GM13977 (cell line): ENCODE results near the gene LTBR.
"Not testable (repeated sequence)": the region's sequence is repeated elsewhere in the genome, so short reads cannot be mapped to it uniquely, and the experiment has no call there.

Source experiments
- DNase-seq: peaks from one replicate; pipeline ENCODE4 v3.0.0; 2012; ENCODE audit warnings: low spot score
- CTCF ChIP-seq: IDR thresholded peaks from 2 replicates; pipeline ENCODE4 v1.5.1; 2012; ENCODE audit warnings: mild to moderate bottlenecking, control low read depth; ENCODE audit not compliant: insufficient read depth; ENCODE audit errors: extremely low read depth, missing control alignments
- in situ Hi-C: fragments of 300-500 bp; cut with MboI; formaldehyde crosslinking; loops from one replicate; pipeline ENCODE4 v1.12.0; 2022; ENCODE audit warnings: low sequenced_read_pairs, low pct_unique_long_range_greater_than_20kb, mixed read lengths, inconsistent platforms; ENCODE audit not compliant: unreplicated experiment

Gene LTBR

GRCh38 chr12:6341417-6342139 is 42.4 kb upstream of the LTBR start, which contains the start of gene TNFRSF1A:
Gene TNFRSF1A, minus strand, starts transcription at chr12:6342076. Its CDS starts 262 bp downstream, at chr12:6341814.
- peak; percentile 60 for DNase-seq
- in situ Hi-C loops: no loop called here
- TF ChIP-seq CTCF: no peak

DNA sequence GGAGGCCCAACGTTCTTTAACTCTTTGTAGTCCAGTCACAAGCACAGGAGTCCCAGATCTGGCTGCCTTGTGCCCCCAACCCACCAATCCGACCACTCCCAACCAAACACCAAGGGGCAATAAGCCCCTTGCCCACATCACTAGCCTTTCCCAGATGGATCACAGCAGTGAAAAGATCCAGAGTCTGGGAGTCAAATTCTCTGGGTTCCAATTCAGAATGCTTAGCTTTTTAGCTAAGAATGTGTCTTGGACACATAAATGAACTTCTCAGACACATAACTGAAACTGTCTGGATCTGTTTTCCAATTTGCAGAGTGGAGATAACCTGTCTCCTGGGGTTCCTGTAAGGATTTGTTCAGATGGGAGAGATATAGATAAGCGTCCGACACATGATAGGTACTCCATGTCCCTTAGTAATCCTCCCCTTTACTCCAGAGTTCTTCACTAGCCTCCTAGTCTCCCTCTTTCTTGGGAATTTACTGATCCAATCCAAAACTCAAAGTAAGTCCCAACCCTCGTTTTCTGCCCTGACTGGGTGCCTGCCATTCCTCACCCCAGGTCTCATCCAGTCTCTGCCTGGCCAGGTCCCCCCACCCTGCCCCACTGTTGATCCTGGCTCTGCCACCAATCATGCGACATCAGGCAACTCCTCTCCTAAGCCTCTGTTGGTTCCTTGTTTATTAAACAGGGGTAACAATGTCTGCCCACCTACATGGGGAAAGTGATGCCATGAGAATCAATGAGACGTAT is 41.6 kb upstream of the LTBR start:
- in situ Hi-C loops: no loop called here
- no peak for TF ChIP-seq CTCF
- no peak for DNase-seq

DNA sequence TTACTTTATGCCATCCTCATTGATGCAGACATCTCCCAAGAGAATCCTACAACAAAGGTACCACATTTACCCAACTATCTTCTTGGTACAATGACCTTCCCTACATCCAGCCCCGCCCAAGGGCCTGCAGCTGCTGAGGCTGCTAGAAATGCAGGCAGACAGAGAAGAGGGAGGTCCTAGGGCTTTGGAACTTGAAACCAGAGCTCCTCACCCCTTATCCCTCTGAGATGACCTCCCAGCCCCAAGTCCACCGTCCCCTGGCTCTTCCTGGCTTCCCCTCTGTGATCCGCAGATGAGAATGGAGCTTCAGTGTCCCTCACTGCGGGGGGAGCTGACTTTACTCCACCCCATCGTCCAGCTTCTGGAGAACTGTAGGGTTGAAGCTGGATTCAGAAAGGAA is 40.4 kb upstream of the LTBR start:
- no peak for DNase-seq

GRCh38 chr12:6344101-6344660 is 39.8 kb upstream of the LTBR start:
- DNase-seq, in situ Hi-C loops: not testable (repeated sequence)

More for the DNA sequence above, 40.4 kb upstream of the LTBR start:
- TF ChIP-seq CTCF: no peak
- in situ Hi-C loops: no loop called here

DNA sequence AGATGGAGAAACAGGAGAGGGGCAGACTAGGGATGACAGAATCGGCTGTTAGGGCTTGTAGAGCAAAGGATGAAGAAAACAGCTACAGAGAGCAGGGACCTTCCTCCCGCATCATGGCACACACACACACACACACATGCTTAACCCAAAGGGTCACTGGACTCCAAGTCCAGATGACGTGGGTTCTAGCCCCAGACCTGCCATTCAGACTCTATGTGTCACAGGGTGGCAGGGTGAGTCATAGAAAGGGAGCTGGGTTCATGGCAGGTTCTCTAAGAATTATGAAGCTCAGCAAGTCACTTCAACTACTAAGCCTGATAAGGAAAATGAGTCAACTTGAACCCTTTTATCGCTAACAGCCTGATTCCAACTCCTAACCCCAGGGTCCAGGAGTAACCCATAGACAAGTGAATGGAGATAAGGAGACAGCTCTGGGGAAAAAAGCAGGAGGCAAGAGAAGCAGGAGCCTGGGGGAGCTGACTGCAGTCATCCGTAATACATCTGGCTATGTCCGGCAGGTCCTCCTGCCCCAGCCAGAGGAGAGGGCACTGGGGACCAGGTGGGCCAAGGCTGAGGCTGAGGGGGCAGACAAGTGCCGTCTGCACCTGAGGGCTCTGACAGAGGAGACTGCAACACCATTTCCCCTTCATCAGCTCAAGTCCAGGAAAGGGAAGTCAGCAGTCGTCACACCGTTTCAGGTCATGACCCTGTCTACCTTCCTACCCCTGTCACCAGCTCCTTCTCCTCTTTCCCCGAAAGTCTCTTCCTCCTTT is 38.5 kb upstream of the LTBR start:
- in situ Hi-C loops: no loop called here
- no peak for TF ChIP-seq CTCF
- DNase-seq: no peak

DNA sequence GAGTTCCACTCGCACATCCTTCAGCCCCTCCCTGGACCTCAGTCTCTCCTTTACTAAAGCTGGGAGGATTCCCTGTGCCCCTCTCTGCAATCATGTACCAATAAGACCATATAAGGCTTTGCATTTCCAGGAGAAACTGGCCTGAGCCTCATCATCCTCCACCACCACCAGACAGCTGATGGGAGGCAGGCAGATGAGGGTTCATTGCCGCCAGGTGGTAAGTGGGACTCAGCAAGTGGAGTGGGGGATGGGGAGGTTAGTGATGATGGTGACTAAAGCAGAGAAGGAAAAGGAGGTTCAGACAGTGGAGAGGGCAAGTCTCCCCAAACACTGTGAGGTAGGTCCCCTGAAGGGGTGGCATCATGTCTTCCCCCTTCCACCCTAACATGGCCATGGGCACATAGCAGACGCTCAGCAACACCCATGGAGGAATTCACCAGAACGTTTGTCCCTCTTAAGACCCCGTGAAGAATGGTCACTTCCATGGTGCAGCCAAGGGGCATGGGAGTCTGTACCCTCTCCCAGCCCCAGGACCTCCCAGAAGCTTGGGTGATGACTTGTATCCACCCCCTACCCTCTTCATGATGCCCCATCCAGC is 37.6 kb upstream of the LTBR start:
- no peak for DNase-seq
- in situ Hi-C loops: no loop called here
- TF ChIP-seq CTCF: no peak
